GM18517 (cell line): Measurements from ENCODE around the gene GPRIN2.
"Not testable (repeated sequence)": the region's sequence is repeated elsewhere in the genome, so short reads cannot be mapped to it uniquely, and the experiment has no call there.

ENCODE experiments used
- ATAC-seq: cut with Tn5 transposase; IDR thresholded peaks from one replicate; pipeline ENCODE4 v1.9.1; 2021; ENCODE audit warnings: mild to moderate bottlenecking, moderate library complexity; ENCODE audit not compliant: unreplicated experiment

Gene GPRIN2

DNA sequence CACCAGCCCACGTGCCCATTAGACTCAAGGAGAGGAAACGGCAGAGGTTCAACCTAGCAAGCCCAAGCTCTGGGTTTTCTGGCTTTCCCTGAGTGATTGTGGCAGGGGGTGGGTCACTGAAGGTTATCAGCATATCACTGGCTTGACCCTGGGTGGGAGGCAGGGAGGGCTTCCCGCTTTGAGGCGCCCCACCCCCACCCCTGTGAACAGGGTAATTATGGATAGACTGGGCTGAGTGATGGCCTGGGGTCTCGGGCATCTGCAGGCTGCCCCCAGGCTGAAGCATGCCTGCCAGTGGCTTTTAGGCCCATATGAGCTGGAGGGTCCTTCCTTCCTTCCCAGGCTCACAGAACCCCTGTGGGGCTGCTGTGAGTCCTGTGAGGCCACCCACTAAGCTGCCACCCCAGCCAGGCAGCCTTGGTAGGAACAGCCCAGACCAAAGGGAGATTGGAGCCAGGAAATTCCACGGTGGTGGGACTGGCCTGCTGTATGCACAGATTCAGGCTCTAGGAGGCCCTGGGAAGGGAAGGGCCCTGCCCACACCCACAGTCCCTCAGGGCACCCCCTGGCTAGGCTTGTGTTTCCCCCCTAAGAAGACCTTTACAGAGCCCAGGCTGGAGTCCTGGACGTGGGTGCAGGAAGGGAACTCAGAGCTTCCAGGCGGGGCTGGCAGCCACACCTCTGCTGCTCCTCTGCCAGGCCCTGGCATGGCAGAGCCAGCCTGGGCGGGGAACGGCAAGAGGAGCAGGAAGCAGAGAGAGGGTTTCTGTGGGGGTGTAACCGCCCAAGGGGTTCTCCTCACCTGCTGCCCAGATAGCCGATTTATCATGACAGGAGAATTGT, 33.1 kb downstream of the GPRIN2 start:
- no peak for ATAC-seq

GRCh38 chr10:46522295-46523118, 34.0 kb downstream of the GPRIN2 start:
- ATAC-seq = no peak

DNA sequence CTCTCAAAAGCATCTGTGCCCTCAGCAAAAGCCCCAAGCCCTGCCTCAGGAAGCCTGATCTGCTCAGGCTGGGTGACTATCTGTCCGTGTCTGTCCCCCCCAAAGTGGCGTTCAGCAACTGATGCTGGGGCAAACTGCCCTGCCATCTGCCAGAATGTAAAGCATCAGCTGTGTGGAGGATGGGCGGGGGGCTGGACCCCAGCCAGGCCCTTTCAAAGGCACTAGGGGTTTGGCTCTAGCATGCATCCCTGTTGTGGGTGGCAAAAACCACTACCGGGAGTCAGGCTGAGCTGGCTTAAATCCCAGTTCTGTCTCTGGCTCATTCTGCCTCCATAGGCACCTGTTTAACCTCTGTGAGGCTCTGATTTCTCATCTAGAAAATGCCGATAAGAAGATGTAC, 35.5 kb downstream of the GPRIN2 start:
- no peak for ATAC-seq

GRCh38 chr10:46520381-46520780, 36.1 kb downstream of the GPRIN2 start:
- ATAC-seq = no peak

GRCh38 chr10:46518028-46518725, 38.3 kb downstream of the GPRIN2 start:
- no peak for ATAC-seq

- ATAC-seq = no peak
Measured at GRCh38 chr10:46517541-46517940, 38.9 kb downstream of the GPRIN2 start.

DNA sequence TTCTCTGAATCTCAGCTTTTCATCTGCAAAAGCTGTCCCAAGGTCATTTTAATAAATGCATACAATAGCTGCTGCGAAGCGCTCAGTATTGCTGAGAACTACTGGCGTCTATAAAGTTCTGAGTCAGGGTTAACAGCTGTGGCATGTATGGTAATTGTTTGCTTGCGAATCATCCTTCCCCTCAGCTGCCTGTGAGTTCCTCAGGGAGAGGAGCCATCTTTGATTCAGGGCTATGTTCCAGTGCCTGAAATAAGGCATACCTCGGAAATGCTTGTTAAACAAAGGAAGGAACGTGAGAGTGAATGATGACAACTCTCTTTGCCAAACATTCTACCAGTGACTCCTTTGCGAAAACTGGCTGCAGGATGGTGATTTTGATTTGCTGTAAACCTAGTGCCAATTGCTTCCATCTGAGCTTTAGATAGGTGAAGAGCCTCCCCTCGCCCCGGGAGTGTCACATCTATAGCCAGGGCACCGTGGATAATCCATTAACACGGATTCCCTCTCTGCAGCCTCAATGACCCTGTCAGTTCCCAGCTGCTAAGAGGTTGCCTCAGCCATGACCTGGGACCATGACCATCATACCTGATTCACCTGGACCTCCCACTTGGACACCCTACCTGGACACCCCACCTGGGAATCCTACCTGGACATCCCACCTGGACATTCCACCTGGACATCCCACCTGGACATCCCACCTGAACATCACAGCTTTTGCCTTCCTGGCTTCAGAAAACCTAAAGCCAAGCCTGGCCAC, 39.6 kb downstream of the GPRIN2 start:
- no peak for ATAC-seq

- no peak for ATAC-seq
Measured at GRCh38 chr10:46515793-46516192, 40.7 kb downstream of the GPRIN2 start.

GRCh38 chr10:46515366-46515765, 41.1 kb downstream of the GPRIN2 start:
- no peak for ATAC-seq

GRCh38 chr10:46514899-46515298, 41.6 kb downstream of the GPRIN2 start:
- ATAC-seq = no peak

DNA sequence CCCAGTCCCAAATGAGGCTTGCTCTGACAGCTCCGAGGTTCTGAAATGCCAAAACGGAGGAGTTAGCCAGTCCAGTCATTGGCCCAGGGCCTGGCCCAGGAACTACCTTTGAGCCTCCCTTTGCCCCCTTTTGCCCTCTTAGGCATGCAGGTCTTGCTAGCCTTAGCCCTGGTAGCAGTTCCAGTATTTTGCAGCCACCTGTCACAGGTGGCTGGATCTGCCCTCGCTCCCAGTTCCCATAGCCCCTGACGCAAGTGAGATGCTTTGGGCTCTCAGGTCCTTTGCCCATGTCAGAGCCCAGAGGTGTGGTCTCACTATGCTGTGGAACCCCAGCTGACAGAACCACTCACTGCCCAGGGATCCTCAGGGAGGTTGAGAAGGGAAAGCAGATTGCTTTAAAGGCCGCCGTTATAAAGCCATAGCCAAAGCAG, 42.0 kb downstream of the GPRIN2 start:
- no peak for ATAC-seq

DNA sequence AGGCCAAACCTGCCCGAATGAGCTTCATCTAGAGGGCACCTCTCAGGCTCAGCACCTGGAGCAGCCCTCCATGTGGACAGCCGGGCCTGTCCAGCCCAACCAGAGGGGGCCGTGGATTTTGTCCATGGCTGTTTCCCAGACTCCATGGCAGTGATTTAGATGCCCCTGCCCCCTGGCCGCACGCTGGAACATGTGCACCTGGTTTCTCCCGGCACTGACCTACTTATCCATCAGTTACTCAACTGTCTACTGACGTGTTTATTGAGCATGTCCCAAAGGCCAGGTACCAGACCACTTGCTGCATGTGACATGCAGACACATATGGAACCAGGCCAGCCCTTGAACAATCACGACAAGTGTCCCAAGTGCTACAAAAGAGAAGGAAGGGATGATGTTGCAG, 43.1 kb downstream of the GPRIN2 start:
- not testable (repeated sequence) for ATAC-seq

DNA sequence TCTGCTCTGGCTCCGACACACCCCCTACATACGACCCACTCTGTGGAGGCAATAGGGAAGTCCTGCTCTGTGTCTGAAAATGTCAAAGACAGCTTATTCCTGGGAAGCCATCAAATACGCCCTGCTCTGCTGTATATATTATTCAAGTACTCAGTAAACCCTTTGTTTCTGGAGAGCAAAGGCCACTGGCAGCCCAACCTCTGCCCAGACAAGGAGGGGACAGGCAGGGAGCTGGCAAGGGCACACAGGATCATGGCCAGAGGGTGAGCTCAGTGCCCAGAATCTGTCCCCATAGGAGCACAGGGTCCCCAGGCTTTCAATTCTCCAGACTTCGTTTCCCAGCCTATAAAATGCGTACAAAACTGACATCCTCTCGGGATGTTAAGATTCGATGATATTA, 43.7 kb downstream of the GPRIN2 start:
- ATAC-seq = not testable (repeated sequence)

- ATAC-seq = not testable (repeated sequence)
Measured at GRCh38 chr10:46512002-46512401, 44.5 kb downstream of the GPRIN2 start.
